A549 (cell line): ENCODE data around the gene DPY30. TPM values are rescaled to one million over a fixed set of nuclear protein-coding genes. Genes with fewer than 3 reads are reported as not detected.

ENCODE experiments used
- ATAC-seq, 2 experiments: fragments of 200-7000 bp in 1 of 2; fragments of >200 bp in 1 of 2; cut with Nextera tagmentation in 1 of 2; cut with Tn5 transposase in 1 of 2; 3 replicates each; pipeline versions ENCODE4 v1.8.0 to v1.9.1; 2018 to 2020; ENCODE audit warnings: mild to moderate bottlenecking in 1 of 2, moderate library complexity in 1 of 2
- CTCF ChIA-PET: fragments of 300-600 bp; sonication (Branson Sonifier 250); formaldehyde crosslinking; extraction: SDS; loops from one replicate; lab custom pipeline; 2021; ENCODE audit warnings: antibody characterized with exemption, inconsistent platforms; lab: Yijun Ruan, JAX
- POLR2A ChIA-PET: fragments of 350-600 bp; formaldehyde crosslinking; extraction: SDS; loops from one replicate; lab custom pipeline; 2021; ENCODE audit warnings: antibody characterized with exemption, inconsistent platforms; lab: Yijun Ruan, JAX
- DNase-seq, 2 experiments: peaks; one replicate each; pipeline versions ENCODE4 v3.0.0 to v3.0.0-alpha.2; 2011 to 2016; ENCODE audit warnings: low read depth in 1 of 2, low spot score in 1 of 2
- FAIRE-seq: peaks from 2 replicates; lab custom pipeline; 2011; peaks lifted over from hg19 to GRCh38; lab: Jason Lieb, UNC
- H3K27ac ChIP-seq, 2 experiments: fragments of >200 bp; sonication (Bioruptor Twin); formaldehyde crosslinking; 3 replicates each; pipeline ENCODE4 v1.5.1; 2016 to 2017
- H3K4me1 ChIP-seq: fragments of >200 bp; sonication (Bioruptor Twin); formaldehyde crosslinking; 3 replicates; pipeline ENCODE4 v1.6.1; 2016
- H3K4me2 ChIP-seq: fragments of >200 bp; sonication (Bioruptor Twin); formaldehyde crosslinking; 3 replicates; pipeline ENCODE4 v1.6.1; 2016
- H3K4me3 ChIP-seq: fragments of >200 bp; sonication (Bioruptor Twin); formaldehyde crosslinking; 3 replicates; pipeline ENCODE4 v1.5.1; 2016
- H3K9me3 ChIP-seq: fragments of >200 bp; sonication (Bioruptor Twin); formaldehyde crosslinking; 3 replicates; pipeline ENCODE4 v1.6.1; 2016
- CBX8 ChIP-seq: fragments of 200-600 bp; sonication (generic); IDR thresholded peaks from 2 replicates; pipeline ENCODE4 v1.6.1; 2016
- CHD2 ChIP-seq: fragments of 150-350 bp; IDR thresholded peaks from 2 replicates; pipeline ENCODE4 v1.6.1; 2014; ENCODE audit warnings: low read length; ENCODE audit not compliant: partially characterized antibody
- CHD4 ChIP-seq: fragments of 200-600 bp; sonication (generic); IDR thresholded peaks from 2 replicates; pipeline ENCODE4 v1.6.1; 2016; ENCODE audit warnings: antibody characterized with exemption, mild to moderate bottlenecking, borderline replicate concordance
- CTCF ChIP-seq: fragments of >200 bp; sonication (Bioruptor Twin); formaldehyde crosslinking; IDR thresholded peaks from 3 replicates; pipeline ENCODE4 v1.5.1; 2016
- EHF ChIP-seq: fragments of 250-450 bp; sonication (Bioruptor Pico); IDR thresholded peaks from 2 replicates; pipeline ENCODE4 v1.5.0; 2020; ENCODE audit warnings: mild to moderate bottlenecking
- FOSL2 ChIP-seq, 2 experiments: fragments of 450-650 bp in 1 of 2; fragments of >200 bp in 1 of 2; sonication (Bioruptor Twin) in 1 of 2; formaldehyde crosslinking; IDR thresholded peaks; 2 replicates each; pipeline versions ENCODE4 v1.5.0 to v1.6.1; 2016 to 2020; ENCODE audit warnings: mild to moderate bottlenecking in 1 of 2, moderate library complexity in 1 of 2
- GATA3 ChIP-seq: IDR thresholded peaks from 2 replicates; pipeline ENCODE4 v1.6.1; 2012; ENCODE audit warnings: borderline replicate concordance
- HES2 ChIP-seq: fragments of >200 bp; sonication (Bioruptor Twin); formaldehyde crosslinking; IDR thresholded peaks from 2 replicates; pipeline ENCODE4 v1.6.1; 2016
- HOXA7 ChIP-seq: fragments of 250-450 bp; sonication (Bioruptor Pico); IDR thresholded peaks from 2 replicates; pipeline ENCODE4 v1.5.0; 2020; ENCODE audit warnings: mild to moderate bottlenecking, moderate library complexity
- JUN ChIP-seq, 2 experiments: fragments of >200 bp; sonication (Bioruptor Twin); formaldehyde crosslinking; IDR thresholded peaks; 2 replicates in 1 of 2; 3 replicates in 1 of 2; pipeline ENCODE4 v1.6.1; 2016 to 2017
- JUNB ChIP-seq: fragments of >200 bp; sonication (Bioruptor Twin); formaldehyde crosslinking; IDR thresholded peaks from 2 replicates; pipeline ENCODE4 v1.6.1; 2016
- PHF8 ChIP-seq: fragments of 200-600 bp; sonication (generic); IDR thresholded peaks from 2 replicates; pipeline ENCODE4 v1.6.1; 2016; ENCODE audit warnings: low read depth, mild to moderate bottlenecking, antibody characterized with exemption, moderate library complexity, borderline replicate concordance
- SREBF2 ChIP-seq: fragments of 450-650 bp; IDR thresholded peaks from 2 replicates; pipeline ENCODE4 v1.6.1; 2014; ENCODE audit warnings: mild to moderate bottlenecking, moderate library complexity
- ZC3H11A ChIP-seq: fragments of 450-650 bp; IDR thresholded peaks from 2 replicates; pipeline ENCODE4 v1.6.1; 2014; ENCODE audit warnings: antibody characterized with exemption, mild to moderate bottlenecking
- ZFP36 ChIP-seq: fragments of 450-650 bp; IDR thresholded peaks from 2 replicates; pipeline ENCODE4 v1.6.1; 2014; ENCODE audit warnings: borderline replicate concordance; ENCODE audit not compliant: partially characterized antibody
- ZSCAN20 ChIP-seq: fragments of 250-450 bp; sonication (Bioruptor Pico); IDR thresholded peaks from 2 replicates; pipeline ENCODE4 v1.8.0; 2022; ENCODE audit warnings: mild to moderate bottlenecking, moderate library complexity
- WGBS: methylation state at CpG from one replicate; pipeline ENCODE4 v1.1.6; 2017; ENCODE audit errors: missing lambda C conversion rate; 5-methylcytosine and 5-hydroxymethylcytosine counted together
- polyA plus RNA-seq, 4 experiments: library from polyadenylated mRNA; depleted of rRNA in 3 of 4; stranded (reverse); fragments of >200 nt; fragmentation: RNase III in 1 of 4; extraction: RNeasy Plus Mini Kit Qiagen cat#74134 plus additional on column Dnase treatment in 1 of 4; gene quantifications; 2 replicates in 3 of 4; 3 replicates in 1 of 4; pipeline ENCODE4 v1.2.3, GENCODE V29; 2011 to 2017
- TF ChIP-seq, protein P1 (sequence below): fragments of >200 bp; sonication (Bioruptor Twin); formaldehyde crosslinking; IDR thresholded peaks from 3 replicates; pipeline ENCODE4 v1.6.1; 2016
- TF ChIP-seq, protein P2 (sequence below): IDR thresholded peaks from 2 replicates; pipeline ENCODE4 v1.6.1; 2012
- TF ChIP-seq, protein P3 (sequence below): fragments of 150-350 bp; IDR thresholded peaks from 2 replicates; pipeline ENCODE4 v1.6.1; 2014; ENCODE audit warnings: low read depth, mild to moderate bottlenecking, low read length

Gene DPY30
- polyA plus RNA-seq, 2 of the 4 experiments (the other 2 are of a cell fraction) = 153 to 239 TPM

- ChIA-PET POLR2A (interaction anchor here (0.8 kb wide), 1 partner anchor 40 kb away, joined by 3 read pairs; the partner anchor contains the start of gene DPY30), CTCF (interaction anchor here (0.6 to 3.0 kb wide), 2 partner anchors 9 to 573 kb away, joined by 4 to 10 read pairs; no protein-coding TSS in a partner anchor)
Observed at GRCh38 chr2:31999438-31999837, 40.2 kb downstream of the DPY30 start.

DNA sequence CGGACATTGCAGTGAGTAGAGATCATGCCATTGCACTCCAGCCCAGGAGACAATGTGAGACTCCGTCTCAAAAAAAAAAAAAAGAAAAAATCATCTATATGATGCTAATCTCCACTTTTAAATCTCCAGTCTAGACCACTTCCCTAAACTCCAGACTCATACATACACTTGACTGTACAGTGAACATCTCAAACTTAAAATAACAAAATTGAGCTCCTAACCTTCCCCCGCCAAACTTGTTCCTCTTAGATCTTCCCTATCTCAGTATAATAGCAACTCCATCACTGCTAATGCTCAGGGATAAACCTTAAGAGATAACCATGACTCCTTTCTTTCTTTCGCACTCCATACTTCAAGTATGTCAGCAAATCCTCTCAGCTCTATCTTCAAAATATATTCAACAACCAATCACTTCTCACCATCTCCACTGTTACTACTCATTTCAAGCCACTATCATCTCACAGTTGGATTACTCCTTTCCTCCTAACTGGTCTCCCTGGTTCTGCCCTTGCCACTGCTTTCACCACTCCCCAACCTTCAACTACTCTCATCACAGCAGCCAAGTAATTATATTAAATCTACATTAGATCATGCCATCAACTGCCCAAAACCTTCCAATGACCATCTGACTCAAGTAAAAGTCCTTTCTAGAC lies 40.7 kb downstream of the DPY30 start:
- DNase-seq = no peak
- peak; percentile 22 to 43; a peak in 5 of 6 replicates for ATAC-seq
- ChIA-PET POLR2A (no interaction called here), CTCF (interaction anchor here (0.6 to 3.0 kb wide), 3 partner anchors 9 to 573 kb away, joined by 4 to 10 read pairs (median 4); no protein-coding TSS in a partner anchor)
- H3K4me1 ChIP-seq = peaks cover 4% of the 10 kb centered on the region; the same call in 1 of the 3 replicates
- 91% methylated on average over 4 of the region's 4 CpGs for WGBS
- FAIRE-seq = no peak
- TF ChIP-seq JUN (IDR thresholded peaks at IDR 0.05) = no peak
- TF ChIP-seq PHF8 = no peak
- TF ChIP-seq SREBF2 = no peak
- TF ChIP-seq CTCF = no peak
- TF ChIP-seq, protein P1, sequence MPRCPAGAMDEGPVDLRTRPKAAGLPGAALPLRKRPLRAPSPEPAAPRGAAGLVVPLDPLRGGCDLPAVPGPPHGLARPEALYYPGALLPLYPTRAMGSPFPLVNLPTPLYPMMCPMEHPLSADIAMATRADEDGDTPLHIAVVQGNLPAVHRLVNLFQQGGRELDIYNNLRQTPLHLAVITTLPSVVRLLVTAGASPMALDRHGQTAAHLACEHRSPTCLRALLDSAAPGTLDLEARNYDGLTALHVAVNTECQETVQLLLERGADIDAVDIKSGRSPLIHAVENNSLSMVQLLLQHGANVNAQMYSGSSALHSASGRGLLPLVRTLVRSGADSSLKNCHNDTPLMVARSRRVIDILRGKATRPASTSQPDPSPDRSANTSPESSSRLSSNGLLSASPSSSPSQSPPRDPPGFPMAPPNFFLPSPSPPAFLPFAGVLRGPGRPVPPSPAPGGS = no peak
- H3K4me2 ChIP-seq = no peak overlapping the region
- H3K4me3 ChIP-seq = no peak overlapping the region
- H3K9me3 ChIP-seq = no peaks in the 10 kb centered on the region
- no peak overlapping the region for H3K27ac ChIP-seq

More at GRCh38 chr2:31999438-31999837, 40.2 kb downstream of the DPY30 start:
- H3K9me3 ChIP-seq = no peaks in the 10 kb centered on the region
- no peak for FAIRE-seq
- no peak overlapping the region for H3K4me2 ChIP-seq
- peaks cover 7% of the 10 kb centered on the region; the same call in 1 of the 3 replicates for H3K4me1 ChIP-seq
- TF ChIP-seq, protein P2, sequence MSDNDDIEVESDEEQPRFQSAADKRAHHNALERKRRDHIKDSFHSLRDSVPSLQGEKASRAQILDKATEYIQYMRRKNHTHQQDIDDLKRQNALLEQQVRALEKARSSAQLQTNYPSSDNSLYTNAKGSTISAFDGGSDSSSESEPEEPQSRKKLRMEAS = no peak
- no peak for TF ChIP-seq ZFP36
- TF ChIP-seq JUN (IDR thresholded peaks at IDR 0.05) = no peak
- no peak for TF ChIP-seq JUNB
- no peak for TF ChIP-seq ZC3H11A
- no peak for TF ChIP-seq GATA3
- no peak for TF ChIP-seq HES2
- TF ChIP-seq CHD4 = no peak
- TF ChIP-seq, protein P3, sequence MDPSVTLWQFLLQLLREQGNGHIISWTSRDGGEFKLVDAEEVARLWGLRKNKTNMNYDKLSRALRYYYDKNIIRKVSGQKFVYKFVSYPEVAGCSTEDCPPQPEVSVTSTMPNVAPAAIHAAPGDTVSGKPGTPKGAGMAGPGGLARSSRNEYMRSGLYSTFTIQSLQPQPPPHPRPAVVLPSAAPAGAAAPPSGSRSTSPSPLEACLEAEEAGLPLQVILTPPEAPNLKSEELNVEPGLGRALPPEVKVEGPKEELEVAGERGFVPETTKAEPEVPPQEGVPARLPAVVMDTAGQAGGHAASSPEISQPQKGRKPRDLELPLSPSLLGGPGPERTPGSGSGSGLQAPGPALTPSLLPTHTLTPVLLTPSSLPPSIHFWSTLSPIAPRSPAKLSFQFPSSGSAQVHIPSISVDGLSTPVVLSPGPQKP = no peak
- no peak for TF ChIP-seq EHF (CRISPR knock-in tag)
- no peak for TF ChIP-seq HOXA7 (CRISPR knock-in tag)
- no peak for TF ChIP-seq CBX8
- no peak for TF ChIP-seq FOSL2 (IDR thresholded peaks at IDR 0.05)
- TF ChIP-seq FOSL2 (CRISPR knock-in tag; IDR thresholded peaks at IDR 0.05) = no peak
- TF ChIP-seq CHD2 = no peak
- no peak for TF ChIP-seq ZSCAN20
- TF ChIP-seq, all 56 proteins: peak for 0
- Histone ChIP-seq H3K27ac (no peak overlapping the region), H3K4me3 (no peak overlapping the region)
- 90% methylated on average over 4 of the region's 4 CpGs for WGBS
- ATAC-seq (peak in 1 of 2 experiments; percentile 16; a peak in 2 of 6 replicates), DNase-seq (no peak)
